Activated CD4-positive, alpha-beta T cell treated with anti-CD3 and anti-CD28 coated beads, Interleukin-2, amount 10 ng/mL, durations not matched to agents 24 days and 14 days (primary cell): ENCODE measurements around the gene SLC5A9. TPM values are rescaled to one million over a fixed set of nuclear protein-coding genes. Genes with fewer than 3 reads are reported as not detected.
"Not testable (repeated sequence)": the region's sequence is repeated elsewhere in the genome, so short reads cannot be mapped to it uniquely, and the experiment has no call there.

ENCODE experiments used
- DNase-seq: peaks from one replicate; pipeline ENCODE4 v3.0.0; 2022
- H3K27ac Mint-ChIP-seq: one replicate; pipeline ENCODE4 v1.8.0; 2022; ENCODE audit warnings: mild to moderate bottlenecking, mixed read lengths
- H3K27me3 Mint-ChIP-seq: one replicate; pipeline ENCODE4 v1.8.0; 2022; ENCODE audit warnings: mixed read lengths
- H3K36me3 Mint-ChIP-seq: one replicate; pipeline ENCODE4 v1.8.0; 2022; ENCODE audit warnings: low read depth, mild to moderate bottlenecking, mixed read lengths
- H3K4me1 Mint-ChIP-seq: one replicate; pipeline ENCODE4 v1.8.0; 2021; ENCODE audit warnings: mixed read lengths
- H3K4me3 Mint-ChIP-seq: one replicate; pipeline ENCODE4 v1.8.0; 2022; ENCODE audit warnings: mild to moderate bottlenecking, moderate library complexity, mixed read lengths
- H3K9me3 Mint-ChIP-seq: one replicate; pipeline ENCODE4 v1.8.0; 2021; ENCODE audit warnings: mixed read lengths
- intact Hi-C: fragments of 100-400 bp; cut with micrococcal nuclease; formaldehyde crosslinking; loops from one replicate; pipeline ENCODE4 v1.15.1; 2023
- total RNA-seq: library from RNA; stranded (reverse); gene quantifications from 2 replicates; pipeline ENCODE4 v1.2.3, GENCODE V29; 2022

Gene SLC5A9
- total RNA-seq, 1 donor from 2014 or later, result not detected

- H3K27ac Mint-ChIP-seq, intact Hi-C loops, H3K9me3 Mint-ChIP-seq, DNase-seq, H3K36me3 Mint-ChIP-seq, H3K4me1 Mint-ChIP-seq, H3K4me3 Mint-ChIP-seq, H3K27me3 Mint-ChIP-seq: not testable (repeated sequence)
Measured at GRCh38 chr1:48277437-48277836, 54.9 kb downstream of the SLC5A9 start.

GRCh38 chr1:48282329-48282728 lies 59.8 kb downstream of the SLC5A9 start:
- DNase-seq, H3K27me3 Mint-ChIP-seq, H3K9me3 Mint-ChIP-seq, H3K4me3 Mint-ChIP-seq, H3K36me3 Mint-ChIP-seq, H3K27ac Mint-ChIP-seq, intact Hi-C loops, H3K4me1 Mint-ChIP-seq: not testable (repeated sequence)

GRCh38 chr1:48284696-48285420 lies 62.3 kb downstream of the SLC5A9 start:
- H3K4me3 Mint-ChIP-seq, H3K27ac Mint-ChIP-seq, intact Hi-C loops: not testable (repeated sequence)

GRCh38 chr1:48285525-48285924 lies 63.0 kb downstream of the SLC5A9 start:
- Mint-ChIP-seq H3K4me3 (no peak overlapping the region), H3K27me3 (no peaks in the 10 kb centered on the region), H3K4me1 (no peaks in the 10 kb centered on the region), H3K9me3 (no peaks in the 10 kb centered on the region), H3K27ac (no peak overlapping the region), H3K36me3 (no peaks in the 10 kb centered on the region)
- intact Hi-C loops, result no loop called here
- no peak for DNase-seq

More at GRCh38 chr1:48284696-48285420, 62.3 kb downstream of the SLC5A9 start:
- not testable (repeated sequence) for H3K9me3 Mint-ChIP-seq, H3K36me3 Mint-ChIP-seq, DNase-seq, H3K4me1 Mint-ChIP-seq, H3K27me3 Mint-ChIP-seq

- H3K4me1 Mint-ChIP-seq, result no peaks in the 10 kb centered on the region
- H3K9me3 Mint-ChIP-seq, result no peaks in the 10 kb centered on the region
- intact Hi-C loops, result no loop called here
- H3K27me3 Mint-ChIP-seq, result no peaks in the 10 kb centered on the region
- no peaks in the 10 kb centered on the region for H3K36me3 Mint-ChIP-seq
- H3K4me3 Mint-ChIP-seq, result no peak overlapping the region
- DNase-seq, result no peak
- no peak overlapping the region for H3K27ac Mint-ChIP-seq
Measured at GRCh38 chr1:48291421-48291820, 68.9 kb downstream of the SLC5A9 start.

- H3K27me3 Mint-ChIP-seq, result no peaks in the 10 kb centered on the region
- H3K9me3 Mint-ChIP-seq, result no peaks in the 10 kb centered on the region
- no peak for DNase-seq
- H3K27ac Mint-ChIP-seq, result no peak overlapping the region
- no peaks in the 10 kb centered on the region for H3K36me3 Mint-ChIP-seq
- H3K4me1 Mint-ChIP-seq, result no peaks in the 10 kb centered on the region
- intact Hi-C loops, result no loop called here
- no peak overlapping the region for H3K4me3 Mint-ChIP-seq
Measured at GRCh38 chr1:48292706-48293105, 70.2 kb downstream of the SLC5A9 start.

- H3K9me3 Mint-ChIP-seq, H3K4me3 Mint-ChIP-seq, DNase-seq, H3K27ac Mint-ChIP-seq, H3K27me3 Mint-ChIP-seq, intact Hi-C loops, H3K4me1 Mint-ChIP-seq, H3K36me3 Mint-ChIP-seq: not testable (repeated sequence)
Measured at GRCh38 chr1:48294094-48294493, 71.6 kb downstream of the SLC5A9 start.

- Mint-ChIP-seq H3K4me1 (no peaks in the 10 kb centered on the region), H3K4me3 (no peak overlapping the region), H3K36me3 (no peaks in the 10 kb centered on the region), H3K9me3 (no peaks in the 10 kb centered on the region), H3K27ac (no peak overlapping the region), H3K27me3 (no peaks in the 10 kb centered on the region)
- no peak for DNase-seq
- intact Hi-C loops, result no loop called here
Measured at GRCh38 chr1:48294656-48295055, 72.1 kb downstream of the SLC5A9 start.

Other genes starting within 250 kb of the SLC5A9 start
- not detected in 2 replicates for gene TRABD2B, start 225.3 kb upstream of the SLC5A9 start, total RNA-seq
- 0.40 and 0.69 TPM in 2 replicates for gene SPATA6, start 249.5 kb downstream of the SLC5A9 start, total RNA-seq